Mesenchymal stem cell (in vitro differentiated cells and primary cell): Measurements from ENCODE around the gene ZEB1.
"Not testable (repeated sequence)": the region's sequence is repeated elsewhere in the genome, so short reads cannot be mapped to it uniquely, and the experiment has no call there.

Experiments
- DNase-seq: peaks from one replicate; pipeline ENCODE4 v3.0.0-alpha.2; 2013
- H2AFZ ChIP-seq: one replicate; pipeline ENCODE4 v1.6.1; 2013; ENCODE audit warnings: low read depth, mild to moderate bottlenecking, control low read depth, inconsistent platforms, low read length, moderate library complexity
- H2AK5ac ChIP-seq: 2 replicates; pipeline ENCODE4 v1.6.1; 2013; ENCODE audit warnings: low read length, moderate library complexity, mild to moderate bottlenecking, inconsistent platforms; ENCODE audit not compliant: severe bottlenecking
- H2BK120ac ChIP-seq: one replicate; pipeline ENCODE4 v1.6.1; 2013; ENCODE audit warnings: low read depth, mild to moderate bottlenecking, inconsistent platforms, low read length, moderate library complexity
- H2BK12ac ChIP-seq, 2 experiments: one replicate each; pipeline ENCODE4 v1.6.1; 2013; ENCODE audit warnings: inconsistent platforms in 2 of 2, low read length in 2 of 2, mild to moderate bottlenecking in 2 of 2, moderate library complexity in 2 of 2, control low read depth in 1 of 2
- H2BK15ac ChIP-seq: one replicate; pipeline ENCODE4 v1.6.1; 2013; ENCODE audit warnings: mild to moderate bottlenecking, low read depth, inconsistent platforms; ENCODE audit not compliant: poor library complexity, severe bottlenecking
- H2BK5ac ChIP-seq: 2 replicates; pipeline ENCODE4 v1.6.1; 2013; ENCODE audit warnings: low read depth, mild to moderate bottlenecking, low read length, control low read depth, inconsistent platforms; ENCODE audit not compliant: poor library complexity, severe bottlenecking
- H3K14ac ChIP-seq, 2 experiments: one replicate each; pipeline ENCODE4 v1.6.1; 2013; ENCODE audit warnings: inconsistent platforms in 2 of 2, low read length in 2 of 2, control low read depth in 1 of 2, mild to moderate bottlenecking in 1 of 2, moderate library complexity in 1 of 2
- H3K18ac ChIP-seq, 2 experiments: one replicate each; pipeline ENCODE4 v1.6.1; 2013; ENCODE audit warnings: inconsistent platforms in 2 of 2, low read length in 2 of 2, control low read depth in 1 of 2, low read depth in 1 of 2, mild to moderate bottlenecking in 1 of 2
- H3K23ac ChIP-seq, 2 experiments: one replicate each; pipeline ENCODE4 v1.6.1; 2013; ENCODE audit warnings: inconsistent platforms in 2 of 2, low read length in 2 of 2, mild to moderate bottlenecking in 2 of 2, moderate library complexity in 2 of 2, control low read depth in 1 of 2
- H3K27ac ChIP-seq: 2 replicates; pipeline ENCODE4 v1.5.1; 2013; ENCODE audit warnings: mild to moderate bottlenecking, moderate library complexity, low read length, control low read depth, inconsistent platforms; ENCODE audit not compliant: poor library complexity, severe bottlenecking
- H3K27me3 ChIP-seq, 2 experiments: 2 replicates each; pipeline versions ENCODE4 v1.6.1 to v1.7.0; 2013; ENCODE audit warnings: low read length in 2 of 2, mild to moderate bottlenecking in 2 of 2, moderate library complexity in 2 of 2, control low read depth in 1 of 2, inconsistent platforms in 1 of 2; ENCODE audit not compliant: control insufficient read depth in 1 of 2, insufficient read depth in 1 of 2
- H3K36me3 ChIP-seq, 2 experiments: 2 replicates each; pipeline versions ENCODE4 v1.6.1 to v1.7.0; 2013; ENCODE audit warnings: low read length in 2 of 2, control low read depth in 1 of 2, inconsistent platforms in 1 of 2, low read depth in 1 of 2, mild to moderate bottlenecking in 1 of 2; ENCODE audit not compliant: insufficient read depth in 2 of 2, control insufficient read depth in 1 of 2
- H3K4ac ChIP-seq, 2 experiments: one replicate each; pipeline ENCODE4 v1.6.1; 2013; ENCODE audit warnings: inconsistent platforms in 2 of 2, low read length in 2 of 2, mild to moderate bottlenecking in 2 of 2, moderate library complexity in 2 of 2, control low read depth in 1 of 2, low read depth in 1 of 2
- H3K4me1 ChIP-seq: 2 replicates; pipeline ENCODE4 v1.6.1; 2013; ENCODE audit warnings: low read depth, low read length, control low read depth; ENCODE audit not compliant: control insufficient read depth, insufficient read depth
- H3K4me2 ChIP-seq: 2 replicates; pipeline ENCODE4 v1.6.1; 2013; ENCODE audit warnings: low read length, mild to moderate bottlenecking, inconsistent platforms; ENCODE audit not compliant: poor library complexity, severe bottlenecking
- H3K4me3 ChIP-seq, 2 experiments: 2 replicates each; pipeline versions ENCODE4 v1.5.1 to v1.7.0; 2013; ENCODE audit warnings: low read length in 2 of 2, mild to moderate bottlenecking in 2 of 2, control low read depth in 1 of 2, low read depth in 1 of 2; ENCODE audit not compliant: insufficient read depth in 1 of 2
- H3K79me1 ChIP-seq: replicated peaks from 2 replicates; pipeline ENCODE4 v1.6.1; 2013; ENCODE audit warnings: mild to moderate bottlenecking, control low read depth, low read length, inconsistent platforms; ENCODE audit not compliant: poor library complexity, severe bottlenecking
- H3K9ac ChIP-seq: 2 replicates; pipeline ENCODE4 v1.7.0; 2013; ENCODE audit warnings: mild to moderate bottlenecking, low read length, moderate library complexity
- H3K9me3 ChIP-seq: 2 replicates; pipeline ENCODE4 v1.7.0; 2013; ENCODE audit warnings: mild to moderate bottlenecking, low read length; ENCODE audit not compliant: control insufficient read depth
- H4K8ac ChIP-seq: one replicate; pipeline ENCODE4 v1.6.1; 2013; ENCODE audit warnings: inconsistent platforms, mild to moderate bottlenecking, low read length, moderate library complexity
- H4K91ac ChIP-seq: one replicate; pipeline ENCODE4 v1.6.1; 2013; ENCODE audit warnings: mild to moderate bottlenecking, low read length, inconsistent platforms
- WGBS: methylation state at CpG from one replicate; pipeline ENCODE4 v1.1.7; 2013; ENCODE audit warnings: mixed read lengths; 5-methylcytosine and 5-hydroxymethylcytosine counted together

The ZEB1 gene

DNA sequence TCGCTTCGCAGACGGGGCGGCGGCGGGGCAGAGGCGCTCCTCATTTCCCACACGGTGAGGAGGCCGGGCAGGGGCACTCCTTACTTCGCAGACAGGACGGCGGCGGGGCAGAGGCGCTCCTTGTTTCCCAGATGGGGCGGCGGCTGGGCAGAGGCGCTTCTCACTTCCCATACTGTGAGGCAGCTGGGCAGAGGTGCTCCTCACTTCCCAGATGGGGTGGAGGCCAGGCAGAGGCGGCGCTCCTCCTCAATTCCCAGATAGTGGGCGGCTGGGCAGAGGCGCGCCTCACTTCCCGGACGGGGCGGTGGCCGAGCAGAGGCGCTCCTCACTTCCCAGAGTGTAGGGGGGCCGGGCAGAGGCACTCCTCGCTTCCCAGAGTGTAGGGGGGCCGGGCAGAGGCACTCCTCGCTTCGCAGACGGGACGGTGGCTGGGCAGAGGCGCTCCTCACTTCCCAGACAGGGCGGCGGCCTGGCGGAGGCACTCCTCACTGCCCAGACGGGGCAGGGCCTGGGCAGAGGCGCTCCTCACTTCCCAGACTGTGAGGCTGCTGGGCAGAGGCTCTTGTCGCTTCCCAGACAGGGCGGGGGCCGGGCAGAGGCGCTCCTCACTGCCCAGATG lies 43.1 kb downstream of the ZEB1 start:
- DNase-seq: no peak
- Histone ChIP-seq H2BK5ac (no peak overlapping the region), H4K8ac (no peak overlapping the region), H3K36me3 (peaks cover 31 to 41% of the 10 kb centered on the region in 2 experiments), H2AK5ac (no peak overlapping the region), H3K9me3 (peaks cover 4% of the 10 kb centered on the region), H2BK12ac (no peak overlapping the region), H4K91ac (peak overlapping the region; percentile 27), H2BK15ac (no peak overlapping the region), H3K79me1 (peaks cover 23% of the 10 kb centered on the region), H3K4me2 (no peak overlapping the region), H3K23ac (no peak overlapping the region), H3K9ac (no peak overlapping the region), H3K4me1 (no peaks in the 10 kb centered on the region), H3K27me3 (no peaks in the 10 kb centered on the region), H3K4ac (no peak overlapping the region), H3K4me3 (no peak overlapping the region), H3K14ac (no peak overlapping the region), H2BK120ac (no peak overlapping the region), H3K27ac (no peak overlapping the region), H3K18ac (no peak overlapping the region), H2AFZ (no peak overlapping the region)
- 97% methylated on average over 44 of the region's 44 CpGs for WGBS

DNA sequence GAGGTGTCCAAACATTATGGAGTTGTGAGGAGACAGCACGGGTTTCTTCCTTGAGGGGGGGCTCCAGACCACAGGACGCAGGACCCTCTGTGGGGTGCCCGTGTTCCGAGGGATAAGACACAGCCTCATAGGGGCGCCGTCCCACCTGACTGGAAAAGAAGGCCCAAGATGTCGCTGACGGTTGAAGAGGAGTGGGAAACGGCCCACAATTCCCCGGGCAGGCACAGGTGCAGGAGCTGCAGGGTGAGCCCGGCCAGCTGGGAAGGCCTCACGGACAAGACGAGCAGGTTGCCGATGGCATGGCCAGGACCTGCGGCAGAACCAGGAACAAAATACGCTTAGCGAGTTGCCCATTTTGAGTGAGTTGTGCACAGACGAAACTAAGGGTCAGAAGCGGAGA lies 44.7 kb downstream of the ZEB1 start:
- not testable (repeated sequence) for H3K4me2 ChIP-seq, H4K91ac ChIP-seq, H2BK15ac ChIP-seq, H3K23ac ChIP-seq, H3K18ac ChIP-seq, H3K4ac ChIP-seq, H2BK12ac ChIP-seq, H3K9me3 ChIP-seq, H4K8ac ChIP-seq, H3K27ac ChIP-seq, H3K14ac ChIP-seq, H2AK5ac ChIP-seq, H3K4me3 ChIP-seq, H2BK5ac ChIP-seq, DNase-seq, H3K27me3 ChIP-seq, H3K4me1 ChIP-seq, H3K9ac ChIP-seq, H2BK120ac ChIP-seq, H2AFZ ChIP-seq
- Histone ChIP-seq H3K36me3 (peaks cover 31 to 50% of the 10 kb centered on the region in 2 experiments), H3K79me1 (peaks cover 20% of the 10 kb centered on the region)
- 96% methylated on average over 19 of the region's 19 CpGs for WGBS

DNA sequence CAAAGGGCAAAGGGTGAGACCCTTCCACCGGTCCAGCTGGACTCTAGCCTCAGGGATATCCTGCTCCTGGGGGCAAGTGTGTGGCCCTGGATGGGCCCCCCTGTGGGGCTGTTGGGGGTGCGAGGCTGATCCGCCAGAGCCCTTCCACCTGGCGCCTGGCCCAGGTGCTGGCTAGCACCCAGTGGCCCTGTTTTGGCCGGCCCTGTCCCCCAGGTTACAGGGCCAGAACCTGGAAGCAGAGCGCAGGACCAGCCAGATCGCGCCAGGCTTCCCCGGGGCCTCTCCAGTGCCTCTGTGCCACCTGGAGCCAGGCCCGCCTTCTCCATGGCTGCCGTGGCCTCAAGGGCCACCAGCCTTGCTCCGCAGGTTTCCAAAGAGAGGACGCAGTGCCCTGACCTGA lies 45.2 kb downstream of the ZEB1 start:
- not testable (repeated sequence) for H3K27me3 ChIP-seq, H3K4ac ChIP-seq, H3K4me3 ChIP-seq, H2BK12ac ChIP-seq, DNase-seq, H4K8ac ChIP-seq, H3K4me2 ChIP-seq, H3K27ac ChIP-seq, H2BK5ac ChIP-seq, H4K91ac ChIP-seq, H2AK5ac ChIP-seq, H3K4me1 ChIP-seq, H3K14ac ChIP-seq, H3K9me3 ChIP-seq, H3K18ac ChIP-seq, H2BK120ac ChIP-seq, H2BK15ac ChIP-seq, H2AFZ ChIP-seq, H3K9ac ChIP-seq, H3K23ac ChIP-seq
- H3K79me1 ChIP-seq: peaks cover 20% of the 10 kb centered on the region
- 100% methylated on average over 6 of the region's 13 CpGs for WGBS
- H3K36me3 ChIP-seq: peaks cover 31 to 52% of the 10 kb centered on the region in 2 experiments

DNA sequence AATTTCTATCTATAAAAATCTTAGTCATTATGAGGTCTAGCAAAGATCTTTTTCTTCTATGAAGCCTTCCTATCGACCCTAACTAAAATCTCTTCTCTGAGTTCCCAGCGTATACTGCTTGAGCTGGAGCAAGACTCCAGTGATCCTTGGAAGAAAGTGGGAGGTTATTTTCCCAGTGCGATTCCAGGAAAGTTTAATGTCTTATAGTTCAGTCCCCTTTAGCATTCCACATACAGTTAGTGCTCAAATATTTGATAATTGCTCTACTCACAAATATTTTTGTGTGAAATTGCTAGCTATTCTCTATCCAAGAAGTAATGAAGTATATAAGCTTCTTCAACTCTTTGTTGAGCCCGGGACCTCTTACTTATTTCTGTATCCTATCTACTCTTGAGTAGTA lies 47.7 kb downstream of the ZEB1 start:
- WGBS: no CpG with 5 or more reads among the region's 4 CpGs

More for the DNA sequence above, 47.7 kb downstream of the ZEB1 start:
- no peak overlapping the region for H2BK5ac ChIP-seq
- H2BK12ac ChIP-seq: no peak overlapping the region
- H3K36me3 ChIP-seq: peaks cover 27 to 52% of the 10 kb centered on the region in 2 experiments
- no peak for DNase-seq
- H3K79me1 ChIP-seq: peaks cover 23% of the 10 kb centered on the region
- no peak overlapping the region for H3K4ac ChIP-seq
- no peak overlapping the region for H3K18ac ChIP-seq
- no peak overlapping the region for H2AFZ ChIP-seq
- H2AK5ac ChIP-seq: no peak overlapping the region
- no peak overlapping the region for H3K4me2 ChIP-seq
- no peak overlapping the region for H3K4me3 ChIP-seq
- no peak overlapping the region for H2BK120ac ChIP-seq
- H3K27me3 ChIP-seq: no peaks in the 10 kb centered on the region
- no peaks in the 10 kb centered on the region for H3K4me1 ChIP-seq
- H3K27ac ChIP-seq: no peak overlapping the region
- no peak overlapping the region for H3K23ac ChIP-seq
- H4K8ac ChIP-seq: no peak overlapping the region
- H4K91ac ChIP-seq: no peak overlapping the region
- no peak overlapping the region for H3K14ac ChIP-seq
- no peak overlapping the region for H2BK15ac ChIP-seq
- no peak overlapping the region for H3K9ac ChIP-seq
- H3K9me3 ChIP-seq: peaks cover 2% of the 10 kb centered on the region
